AG04449 (cell line): ENCODE results near the gene KIF26A.

Source experiments
- CTCF ChIA-PET: fragments of 350-600 bp; formaldehyde crosslinking; extraction: SDS; loops from one replicate; lab custom pipeline; 2021; ENCODE audit warnings: antibody characterized with exemption; lab: Yijun Ruan, JAX
- POLR2A ChIA-PET: fragments of 400-600, 350-600 bp; formaldehyde crosslinking; extraction: SDS; loops from one replicate; lab custom pipeline; 2020; ENCODE audit warnings: antibody characterized with exemption, inconsistent platforms; lab: Yijun Ruan, JAX
- DNase-seq: peaks from one replicate; pipeline ENCODE4 v3.0.0-alpha.2; 2010; ENCODE audit warnings: low read depth, low spot score
- H3K4me3 ChIP-seq: 2 replicates; pipeline ENCODE4 v1.5.1; 2011; ENCODE audit warnings: low read depth, mild to moderate bottlenecking, control low read depth, low read length
- CTCF ChIP-seq: IDR thresholded peaks from one replicate; pipeline ENCODE4 v1.5.1; 2011; ENCODE audit warnings: mild to moderate bottlenecking, moderate library complexity, low read length, control low read depth, inconsistent platforms; ENCODE audit not compliant: insufficient read depth; ENCODE audit errors: missing control alignments

The KIF26A gene

DNA sequence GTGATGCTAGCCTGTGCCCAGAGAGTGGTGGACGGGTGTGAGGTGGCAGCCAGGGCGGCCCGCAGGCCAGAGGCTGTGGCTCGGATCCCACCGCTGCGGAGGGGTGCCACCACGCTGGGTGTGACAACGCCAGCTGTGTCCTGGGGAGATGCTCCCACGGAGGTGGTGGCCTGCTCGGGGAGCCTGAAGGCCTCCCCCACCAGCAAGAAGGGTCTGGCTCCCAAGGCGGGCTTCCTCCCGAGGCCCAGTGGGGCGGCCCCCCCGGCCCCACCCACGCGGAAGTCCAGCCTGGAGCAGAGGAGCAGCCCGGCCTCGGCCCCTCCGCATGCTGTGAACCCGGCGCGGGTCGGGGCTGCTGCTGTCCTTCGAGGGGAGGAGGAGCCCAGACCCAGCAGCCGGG is 38.2 kb downstream of the KIF26A start:
- H3K4me3 ChIP-seq, result no peak overlapping the region
- no peak for DNase-seq
- no peak for TF ChIP-seq CTCF
- POLR2A ChIA-PET, result no interaction called here
- CTCF ChIA-PET, result no interaction called here

DNA sequence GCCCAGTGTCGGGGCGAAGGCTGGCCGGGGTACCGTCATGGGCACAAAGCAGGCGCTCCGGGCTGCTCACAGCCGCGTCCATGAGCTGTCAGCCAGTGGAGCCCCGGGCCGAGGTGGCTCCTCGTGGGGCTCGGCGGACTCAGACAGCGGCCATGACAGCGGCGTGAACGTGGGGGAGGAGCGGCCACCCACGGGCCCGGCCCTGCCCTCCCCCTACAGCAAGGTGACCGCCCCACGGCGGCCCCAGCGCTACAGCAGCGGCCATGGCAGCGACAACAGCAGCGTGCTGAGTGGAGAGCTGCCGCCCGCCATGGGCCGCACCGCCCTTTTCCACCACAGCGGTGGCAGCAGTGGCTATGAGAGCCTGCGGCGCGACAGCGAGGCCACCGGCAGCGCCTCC is 39.0 kb downstream of the KIF26A start:
- no peak for TF ChIP-seq CTCF
- no peak overlapping the region for H3K4me3 ChIP-seq
- ChIA-PET CTCF (no interaction called here), POLR2A (no interaction called here)
- no peak for DNase-seq

GRCh38 chr14:104178279-104178678 is 39.9 kb downstream of the KIF26A start:
- ChIA-PET CTCF (no interaction called here), POLR2A (no interaction called here)
- DNase-seq, result no peak
- no peak for TF ChIP-seq CTCF
- H3K4me3 ChIP-seq, result no peak overlapping the region

DNA sequence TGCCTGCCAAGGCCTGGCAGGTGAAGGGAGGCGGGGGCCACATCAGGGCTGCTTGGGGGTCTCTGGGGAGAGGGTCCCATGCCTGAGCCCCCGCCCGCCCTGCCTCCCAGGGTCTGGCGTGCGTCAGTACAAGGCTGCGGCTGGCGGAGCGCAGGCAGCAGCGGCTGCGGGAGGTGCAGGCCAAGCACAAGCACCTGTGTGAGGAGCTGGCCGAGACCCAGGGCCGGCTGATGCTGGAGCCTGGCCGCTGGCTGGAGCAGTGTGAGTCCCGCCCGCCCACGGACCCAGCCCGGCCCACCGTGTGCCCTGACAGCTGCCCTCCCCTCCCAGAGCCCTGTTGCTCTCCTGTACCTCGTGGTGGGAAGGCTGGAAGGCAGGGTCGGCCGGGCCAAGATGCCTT is 40.7 kb downstream of the KIF26A start:
- no peak for DNase-seq
- CTCF ChIA-PET, result no interaction called here
- POLR2A ChIA-PET, result no interaction called here
- no peak overlapping the region for H3K4me3 ChIP-seq
- TF ChIP-seq CTCF, result no peak

- no peak for DNase-seq
- no peak overlapping the region for H3K4me3 ChIP-seq
- ChIA-PET CTCF (no interaction called here), POLR2A (no interaction called here)
- no peak for TF ChIP-seq CTCF
Observed at GRCh38 chr14:104179564-104180129, 41.3 kb downstream of the KIF26A start.

DNA sequence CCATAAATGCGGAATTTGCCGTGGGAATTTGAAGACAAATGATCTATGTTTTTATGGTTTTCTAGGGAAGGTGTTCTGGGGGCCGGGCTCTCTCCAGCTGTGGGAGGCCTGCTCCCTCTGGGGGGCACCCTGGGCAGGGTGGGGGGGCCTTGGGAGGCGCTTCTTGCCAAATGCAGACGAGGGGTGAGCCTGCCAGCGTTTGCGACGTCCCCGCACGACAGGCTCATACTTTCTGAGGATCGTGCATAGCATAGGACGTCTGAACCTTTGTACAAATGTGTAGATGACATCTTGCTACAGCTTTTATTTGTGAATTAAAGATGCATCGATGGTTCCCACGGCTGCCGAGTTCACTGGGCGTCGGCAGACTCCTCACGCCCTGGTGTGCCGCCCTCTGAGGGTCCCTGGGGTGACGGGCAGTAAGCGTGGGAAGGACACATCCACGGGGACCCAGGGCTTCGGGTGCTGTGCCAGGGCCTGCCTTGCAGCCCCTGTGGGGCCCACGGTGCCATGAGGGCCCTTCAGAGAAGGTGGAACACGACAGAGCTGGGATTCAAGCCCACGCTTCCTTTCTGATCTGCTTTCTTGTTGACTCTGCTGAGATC is 42.3 kb downstream of the KIF26A start:
- ChIA-PET CTCF (no interaction called here), POLR2A (no interaction called here)

More for the DNA sequence above, 42.3 kb downstream of the KIF26A start:
- no peak overlapping the region for H3K4me3 ChIP-seq
- no peak for DNase-seq
- TF ChIP-seq CTCF, result no peak
